Smooth muscle cell (in vitro differentiated cells): ENCODE results near the gene SLC50A1. TPM values are rescaled to one million over a fixed set of nuclear protein-coding genes. Genes with fewer than 3 reads are reported as not detected.

Experiments used
- DNase-seq: peaks from one replicate; lab custom pipeline; 2025; ENCODE audit not compliant: unreplicated experiment; lab: John Stamatoyannopoulos, UW
- H2AFZ ChIP-seq: fragments of 200-600 bp; sonication (generic); 2 replicates; pipeline ENCODE4 v1.6.0; 2016; ENCODE audit warnings: antibody characterized with exemption, low read depth, mild to moderate bottlenecking
- H3F3A ChIP-seq: fragments of 200-600 bp; sonication (generic); 2 replicates; pipeline ENCODE4 v1.6.0; 2017; ENCODE audit warnings: antibody characterized with exemption, low read depth
- H3K27ac ChIP-seq: fragments of 200-600 bp; sonication (generic); 2 replicates; pipeline ENCODE4 v1.5.1; 2016; ENCODE audit warnings: low read depth, mild to moderate bottlenecking
- H3K27me3 ChIP-seq: fragments of 200-600 bp; sonication (generic); 2 replicates; pipeline ENCODE4 v1.6.1; 2016; ENCODE audit warnings: low read depth, mild to moderate bottlenecking
- H3K36me3 ChIP-seq: fragments of 200-600 bp; sonication (generic); 2 replicates; pipeline ENCODE4 v1.5.1; 2016; ENCODE audit warnings: low read depth
- H3K4me1 ChIP-seq: fragments of 200-600 bp; sonication (generic); 2 replicates; pipeline ENCODE4 v1.5.1; 2016; ENCODE audit warnings: low read depth
- H3K4me2 ChIP-seq: fragments of 200-600 bp; sonication (generic); 2 replicates; pipeline ENCODE4 v1.6.0; 2016; ENCODE audit warnings: mild to moderate bottlenecking
- H3K4me3 ChIP-seq: fragments of 200-600 bp; sonication (generic); 2 replicates; pipeline ENCODE4 v1.5.1; 2016; ENCODE audit warnings: mild to moderate bottlenecking
- H3K79me2 ChIP-seq: fragments of 200-600 bp; sonication (generic); 2 replicates; pipeline ENCODE4 v1.6.0; 2016; ENCODE audit warnings: low read depth, mild to moderate bottlenecking
- H3K9ac ChIP-seq: fragments of 200-600 bp; sonication (generic); 2 replicates; pipeline ENCODE4 v1.6.0; 2016; ENCODE audit warnings: low read depth
- H3K9me3 ChIP-seq: fragments of 200-600 bp; sonication (generic); replicated peaks from 2 replicates; pipeline ENCODE4 v1.5.1; 2016; ENCODE audit warnings: low read depth
- H4K20me1 ChIP-seq: fragments of 200-600 bp; sonication (generic); 2 replicates; pipeline ENCODE4 v1.6.0; 2016; ENCODE audit warnings: low read depth
- WGBS: methylation state at CpG from one replicate; pipeline ENCODE4 v1.1.7; 2016; ENCODE audit warnings: low lambda C conversion rate; 5-methylcytosine and 5-hydroxymethylcytosine counted together
- polyA plus RNA-seq: library from polyadenylated mRNA; unstranded; fragments of >200 nt; fragmentation: Nextera tagmentation; extraction: Ambion mirVana; gene quantifications from 2 replicates; pipeline ENCODE4 v1.2.1, GENCODE V29; 2016
- total RNA-seq: library from RNA; depleted of rRNA; stranded (reverse); fragments of >200 nt; gene quantifications from 2 replicates; pipeline ENCODE4 v1.2.3, GENCODE V29; 2014
- TF ChIP-seq, protein P1 (sequence below): fragments of 200-600 bp; sonication (generic); IDR thresholded peaks from 2 replicates; pipeline ENCODE4 v1.5.1; 2017; ENCODE audit warnings: borderline replicate concordance, mild to moderate bottlenecking, antibody characterized with exemption; ENCODE audit not compliant: insufficient read depth, poor library complexity, severe bottlenecking

The SLC50A1 gene
- total and polyA plus RNA-seq, 2 experiments from 2014 or later, result 44.7 to 98.0 TPM

DNA sequence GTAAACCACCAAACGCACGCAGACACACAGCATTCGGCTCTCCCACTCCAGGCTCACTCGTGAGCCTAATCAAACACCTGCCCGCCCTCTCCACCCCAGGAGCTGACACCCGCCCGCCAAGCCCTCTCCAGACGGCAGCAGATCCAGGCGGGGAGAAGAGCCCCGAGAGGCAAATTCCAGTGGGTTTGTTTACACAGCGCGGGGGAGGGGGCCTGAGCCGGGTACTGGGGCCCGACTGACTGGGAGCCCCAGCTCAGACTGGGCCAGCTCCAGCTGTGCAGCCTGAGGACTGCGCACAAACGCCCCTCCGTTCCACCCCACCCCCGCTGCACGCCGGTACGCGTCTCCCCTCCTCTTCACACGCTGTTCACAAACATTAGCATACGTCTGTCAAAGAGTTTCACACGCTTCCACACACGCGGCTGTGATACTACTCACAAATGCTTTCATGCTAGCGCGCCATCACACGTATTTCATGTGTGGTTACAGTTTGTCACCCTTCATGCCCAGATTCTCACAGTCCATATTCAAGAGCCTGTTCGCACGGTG is 9.0 kb upstream of the SLC50A1 start:
- peak overlapping the region; percentile 88 for H3K4me2 ChIP-seq
- peak overlapping the region; percentile 50 for H2AFZ ChIP-seq
- peaks cover 8% of the 10 kb centered on the region for H3K79me2 ChIP-seq
- H3K27ac ChIP-seq, result peak overlapping the region; percentile 89
- H3K9ac ChIP-seq, result no peak overlapping the region
- under 1% methylated on average over 26 of the region's 32 CpGs for WGBS
- H3K36me3 ChIP-seq, result no peaks in the 10 kb centered on the region
- peaks cover 40% of the 10 kb centered on the region for H3K4me1 ChIP-seq
- TF ChIP-seq, protein P1, sequence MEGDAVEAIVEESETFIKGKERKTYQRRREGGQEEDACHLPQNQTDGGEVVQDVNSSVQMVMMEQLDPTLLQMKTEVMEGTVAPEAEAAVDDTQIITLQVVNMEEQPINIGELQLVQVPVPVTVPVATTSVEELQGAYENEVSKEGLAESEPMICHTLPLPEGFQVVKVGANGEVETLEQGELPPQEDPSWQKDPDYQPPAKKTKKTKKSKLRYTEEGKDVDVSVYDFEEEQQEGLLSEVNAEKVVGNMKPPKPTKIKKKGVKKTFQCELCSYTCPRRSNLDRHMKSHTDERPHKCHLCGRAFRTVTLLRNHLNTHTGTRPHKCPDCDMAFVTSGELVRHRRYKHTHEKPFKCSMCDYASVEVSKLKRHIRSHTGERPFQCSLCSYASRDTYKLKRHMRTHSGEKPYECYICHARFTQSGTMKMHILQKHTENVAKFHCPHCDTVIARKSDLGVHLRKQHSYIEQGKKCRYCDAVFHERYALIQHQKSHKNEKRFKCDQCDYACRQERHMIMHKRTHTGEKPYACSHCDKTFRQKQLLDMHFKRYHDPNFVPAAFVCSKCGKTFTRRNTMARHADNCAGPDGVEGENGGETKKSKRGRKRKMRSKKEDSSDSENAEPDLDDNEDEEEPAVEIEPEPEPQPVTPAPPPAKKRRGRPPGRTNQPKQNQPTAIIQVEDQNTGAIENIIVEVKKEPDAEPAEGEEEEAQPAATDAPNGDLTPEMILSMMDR, result no peak
- H3K4me3 ChIP-seq, result peak overlapping the region; percentile 77
- no peaks in the 10 kb centered on the region for H3K9me3 ChIP-seq
- H3K27me3 ChIP-seq, result peaks cover 5% of the 10 kb centered on the region
- H4K20me1 ChIP-seq, result no peaks in the 10 kb centered on the region
- DNase-seq, result no peak
- peaks cover 5% of the 10 kb centered on the region for H3F3A ChIP-seq

- Histone ChIP-seq H3K9ac (peak within 1 kb of the TSS; percentile 75), H3K4me1 (peaks cover 40% of the 10 kb centered on the region), H3K27me3 (peaks cover 5% of the 10 kb centered on the region), H3K9me3 (no peaks in the 10 kb centered on the region), H3K4me2 (peak within 1 kb of the TSS; percentile 88), H3K4me3 (peak within 1 kb of the TSS; percentile 77), H3K36me3 (no peaks in the 10 kb centered on the region), H3K27ac (peak within 1 kb of the TSS; percentile 89), H3F3A (peaks cover 7% of the 10 kb centered on the region), H3K79me2 (peaks cover 8% of the 10 kb centered on the region), H4K20me1 (no peaks in the 10 kb centered on the region), H2AFZ (peak within 1 kb of the TSS; percentile 50)
- peak; percentile 24 for DNase-seq
- WGBS, result under 1% methylated on average over 29 of the region's 76 CpGs
- TF ChIP-seq, protein P1, result no peak
These were observed 8.3 kb upstream of the SLC50A1 start, which contains the start of gene EFNA1 for GRCh38 chr1:155127105-155127966. TSS of gene EFNA1 (plus strand) at chr1:155127876. CDS start at chr1:155127978, 102 bp downstream.

GRCh38 chr1:155127967-155128754 is 7.5 kb upstream of the SLC50A1 start:
- Histone ChIP-seq H3K79me2 (peaks cover 8% of the 10 kb centered on the region), H3K9me3 (no peaks in the 10 kb centered on the region), H3F3A (peaks cover 7% of the 10 kb centered on the region), H3K4me3 (peak overlapping the region; percentile 77), H3K36me3 (no peaks in the 10 kb centered on the region), H3K4me1 (peaks cover 40% of the 10 kb centered on the region), H2AFZ (peak overlapping the region; percentile 50), H3K4me2 (peak overlapping the region; percentile 88), H3K27me3 (peaks cover 5% of the 10 kb centered on the region), H3K27ac (peak overlapping the region; percentile 89), H3K9ac (peak overlapping the region; percentile 75), H4K20me1 (no peaks in the 10 kb centered on the region)
- 7% methylated on average over 17 of the region's 17 CpGs for WGBS
- TF ChIP-seq, protein P1, result no peak
- no peak for DNase-seq
